HEK293T (cell line): ENCODE measurements around the gene CLASP2.

Experiments used
- BHLHE40 ChIP-seq: fragments of 450-650 bp; IDR thresholded peaks from 2 replicates; pipeline ENCODE4 v1.6.1; 2016; ENCODE audit warnings: mild to moderate bottlenecking, moderate library complexity, borderline replicate concordance
- ELF4 ChIP-seq: fragments of 450-650 bp; IDR thresholded peaks from 2 replicates; pipeline ENCODE4 v1.6.1; 2017; ENCODE audit warnings: antibody characterized with exemption
- FOXA1 ChIP-seq: fragments of 450-650 bp; IDR thresholded peaks from 2 replicates; pipeline ENCODE4 v1.6.1; 2016; ENCODE audit warnings: mild to moderate bottlenecking
- FOXK2 ChIP-seq: fragments of 450-650 bp; IDR thresholded peaks from 2 replicates; pipeline ENCODE4 v1.6.1; 2016; ENCODE audit warnings: mild to moderate bottlenecking
- FOXM1 ChIP-seq: fragments of 450-650 bp; IDR thresholded peaks from 2 replicates; pipeline ENCODE4 v1.6.1; 2017; ENCODE audit warnings: mild to moderate bottlenecking, borderline replicate concordance
- HDGF ChIP-seq: fragments of 450-650 bp; IDR thresholded peaks from 2 replicates; pipeline ENCODE4 v1.6.1; 2017; ENCODE audit warnings: antibody characterized with exemption, borderline replicate concordance
- LEF1 ChIP-seq: fragments of 450-650 bp; IDR thresholded peaks from 2 replicates; pipeline ENCODE4 v1.6.1; 2017; ENCODE audit warnings: mild to moderate bottlenecking, borderline replicate concordance
- NFRKB ChIP-seq: fragments of 450-650 bp; IDR thresholded peaks from 2 replicates; pipeline ENCODE4 v1.6.1; 2016; ENCODE audit warnings: mild to moderate bottlenecking, moderate library complexity
- PKNOX1 ChIP-seq: fragments of 450-650 bp; IDR thresholded peaks from 2 replicates; pipeline ENCODE4 v1.6.1; 2016
- SP1 ChIP-seq: fragments of 450-650 bp; IDR thresholded peaks from 2 replicates; pipeline ENCODE4 v1.6.1; 2017
- SUZ12 ChIP-seq: fragments of 450-650 bp; IDR thresholded peaks from 2 replicates; pipeline ENCODE4 v1.6.1; 2016; ENCODE audit warnings: mild to moderate bottlenecking
- TARDBP ChIP-seq: fragments of 450-650 bp; IDR thresholded peaks from 2 replicates; pipeline ENCODE4 v1.6.1; 2016
- ZNF384 ChIP-seq: fragments of 450-650 bp; IDR thresholded peaks from 2 replicates; pipeline ENCODE4 v1.6.1; 2016

GRCh38 chr3:33490641-33491241 lies 227.3 kb downstream of the CLASP2 start:
- TF ChIP-seq SP1 (no peak), TARDBP (no peak), LEF1 (no peak), NFRKB (no peak), ELF4 (no peak), BHLHE40 (no peak), ZNF384 (no peak), FOXM1 (no peak), FOXK2 (no peak), SUZ12 (no peak), PKNOX1 (no peak), FOXA1 (no peak), HDGF (no peak)
